HG03457 (cell line): ENCODE results near the gene FBLN5.

ENCODE experiments used
- ATAC-seq: cut with Tn5 transposase; IDR thresholded peaks from one replicate; pipeline ENCODE4 v1.9.1; 2021; ENCODE audit warnings: moderate number of reproducible peaks; ENCODE audit not compliant: unreplicated experiment

FBLN5 gene

GRCh38 chr14:91835197-91835919 is 112.1 kb downstream of the FBLN5 start:
- ATAC-seq: peak; percentile 12

GRCh38 chr14:91834571-91834970 is 112.9 kb downstream of the FBLN5 start:
- ATAC-seq: no peak

DNA sequence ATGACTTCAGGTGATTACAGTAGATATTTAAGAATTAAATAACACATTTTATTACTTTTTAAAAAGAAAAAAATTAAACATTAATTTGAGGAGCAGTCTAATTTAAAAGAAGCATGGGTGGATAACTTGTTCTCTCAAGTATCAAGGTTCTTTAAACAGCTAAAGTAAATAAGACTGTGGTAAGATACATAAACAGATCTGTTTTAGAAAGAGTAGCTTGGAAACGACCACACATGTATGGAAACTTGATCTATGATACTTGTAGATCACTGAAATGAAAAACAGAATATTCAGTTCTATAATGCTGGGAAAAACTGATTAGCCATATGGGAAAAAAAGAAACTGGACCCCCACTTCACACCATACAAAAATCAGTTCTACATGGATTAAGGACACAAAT is 116.2 kb downstream of the FBLN5 start:
- ATAC-seq: no peak

- peak; percentile 71 for ATAC-seq
Measured at GRCh38 chr14:91830777-91831176, 116.7 kb downstream of the FBLN5 start.

GRCh38 chr14:91829511-91829910 is 118.0 kb downstream of the FBLN5 start:
- ATAC-seq: no peak

DNA sequence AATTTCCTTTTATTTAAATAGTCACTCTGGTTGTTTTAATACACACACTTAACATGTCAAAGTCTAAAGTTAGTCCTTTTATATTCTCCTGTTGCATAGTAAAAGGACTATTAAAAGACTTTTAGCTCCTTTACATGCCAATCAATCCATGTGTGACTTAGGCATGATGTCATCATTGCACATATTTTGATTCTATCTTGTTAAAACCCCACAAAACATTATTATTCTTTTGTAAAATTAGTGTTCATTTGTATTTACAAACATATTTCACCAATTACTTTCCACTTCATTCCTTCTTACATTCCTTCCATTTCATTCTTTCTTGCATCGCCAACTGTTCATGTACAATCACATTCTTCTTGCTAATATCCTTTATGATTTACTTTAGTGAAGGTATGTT is 119.7 kb downstream of the FBLN5 start:
- no peak for ATAC-seq
